Stimulated activated CD4-positive, alpha-beta T cell treated with anti-CD3 and anti-CD28 coated beads, TNF-alpha, amount 100 ng/mL, for 1 hour (primary cell): ENCODE measurements around the gene PNKD.

Experiments
- DNase-seq, 3 donors: peaks; one replicate each; pipeline ENCODE4 v3.0.0-alpha.2; 2020; ENCODE audit warnings: low read depth in 3 of 3, low spot score in 1 of 3

PNKD gene

DNA sequence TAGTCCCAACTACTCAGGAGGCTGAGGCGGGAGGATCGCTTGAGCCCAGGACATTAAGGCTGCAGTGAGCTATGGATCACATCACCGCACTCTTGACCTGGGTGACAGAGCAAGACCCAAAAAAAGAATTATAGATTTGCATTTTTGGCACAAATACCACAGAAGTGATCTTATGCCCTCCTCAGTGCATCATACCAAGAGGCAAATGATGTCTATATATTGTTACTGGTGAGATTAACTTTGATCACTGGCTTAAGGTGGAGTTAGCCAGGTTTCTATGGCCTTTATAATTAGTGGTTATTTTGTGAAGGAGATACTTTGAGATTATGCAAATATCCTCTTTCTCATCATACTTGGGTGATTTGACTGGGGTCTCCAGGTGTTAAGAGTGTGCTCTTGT is 64.2 kb downstream of the PNKD start:
- DNase-seq: no peak

DNA sequence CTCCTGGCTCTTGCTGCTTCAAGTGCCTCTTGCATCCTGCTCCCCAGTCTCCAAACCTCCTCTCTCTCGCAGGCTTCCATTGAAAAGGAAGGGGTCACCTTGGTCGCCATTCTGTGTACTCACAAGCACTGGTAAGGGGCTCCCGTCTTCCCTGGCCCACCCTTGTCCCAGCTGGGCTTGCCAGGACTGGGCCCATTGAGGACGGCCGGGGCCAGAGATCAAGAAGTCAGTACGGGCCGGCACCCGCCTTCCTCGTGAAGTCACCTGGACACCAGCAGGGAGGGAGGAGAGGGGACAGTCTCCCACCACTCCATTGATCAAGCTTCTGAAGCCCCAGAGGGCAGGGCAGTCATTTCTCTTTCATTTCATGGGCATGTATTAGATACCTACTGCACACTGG is 70.3 kb downstream of the PNKD start:
- no peak for DNase-seq

DNA sequence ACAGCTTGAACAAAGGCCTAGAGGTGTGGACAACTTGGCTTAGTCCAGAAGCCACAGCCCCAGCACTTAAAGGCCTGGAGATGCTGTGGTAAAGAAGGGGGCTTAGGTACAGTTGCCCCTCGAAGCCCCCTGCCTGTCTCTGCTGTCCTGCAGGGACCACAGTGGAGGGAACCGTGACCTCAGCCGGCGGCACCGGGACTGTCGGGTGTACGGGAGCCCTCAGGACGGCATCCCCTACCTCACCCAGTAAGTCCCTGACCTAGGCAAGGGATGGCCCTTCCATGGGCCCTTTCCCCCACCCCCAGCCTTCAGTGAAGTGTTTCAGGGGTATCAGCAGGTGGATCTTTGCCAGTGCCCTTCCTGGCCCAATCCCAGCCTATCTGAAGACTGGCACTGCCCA is 71.1 kb downstream of the PNKD start:
- no peak for DNase-seq

DNA sequence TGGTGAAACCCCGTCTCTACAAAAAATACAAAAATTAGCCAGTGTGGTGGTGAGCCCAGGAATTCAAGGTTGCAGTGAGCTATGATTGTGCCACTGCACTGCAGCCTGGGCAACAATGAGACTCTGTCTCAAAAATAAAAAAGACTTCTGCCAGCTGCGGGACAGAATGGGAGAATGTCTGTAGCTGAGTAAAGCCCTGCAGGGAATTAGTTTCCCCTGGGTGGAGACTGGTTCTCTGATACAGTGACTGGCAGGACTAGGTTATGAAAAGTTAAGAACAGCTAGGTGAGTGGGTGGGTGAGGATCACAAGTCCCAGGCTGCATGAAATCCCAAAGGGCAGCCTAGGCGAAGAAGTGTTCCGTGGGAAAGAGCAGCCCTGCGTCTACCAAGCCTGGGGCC is 72.5 kb downstream of the PNKD start:
- no peak for DNase-seq

DNA sequence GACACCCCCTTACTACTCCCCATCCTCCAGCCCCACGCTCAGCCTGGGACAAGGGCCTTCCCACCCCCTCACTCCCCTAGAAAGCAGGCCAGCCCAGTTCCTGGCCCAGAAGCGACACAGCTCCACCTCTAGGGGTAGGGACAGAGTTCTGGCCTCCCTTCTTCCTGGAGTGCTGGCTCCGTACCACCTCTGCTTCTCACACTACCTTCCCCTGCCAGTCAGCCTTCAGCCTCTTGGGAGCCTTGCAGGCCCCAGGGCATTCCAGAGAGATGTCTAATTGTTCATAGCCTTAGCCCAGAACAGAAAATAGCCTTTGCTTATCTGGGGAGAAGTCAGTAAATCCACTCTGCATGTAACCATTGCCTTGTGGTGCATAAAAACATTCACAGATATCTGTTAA is 73.3 kb downstream of the PNKD start:
- no peak for DNase-seq

DNA sequence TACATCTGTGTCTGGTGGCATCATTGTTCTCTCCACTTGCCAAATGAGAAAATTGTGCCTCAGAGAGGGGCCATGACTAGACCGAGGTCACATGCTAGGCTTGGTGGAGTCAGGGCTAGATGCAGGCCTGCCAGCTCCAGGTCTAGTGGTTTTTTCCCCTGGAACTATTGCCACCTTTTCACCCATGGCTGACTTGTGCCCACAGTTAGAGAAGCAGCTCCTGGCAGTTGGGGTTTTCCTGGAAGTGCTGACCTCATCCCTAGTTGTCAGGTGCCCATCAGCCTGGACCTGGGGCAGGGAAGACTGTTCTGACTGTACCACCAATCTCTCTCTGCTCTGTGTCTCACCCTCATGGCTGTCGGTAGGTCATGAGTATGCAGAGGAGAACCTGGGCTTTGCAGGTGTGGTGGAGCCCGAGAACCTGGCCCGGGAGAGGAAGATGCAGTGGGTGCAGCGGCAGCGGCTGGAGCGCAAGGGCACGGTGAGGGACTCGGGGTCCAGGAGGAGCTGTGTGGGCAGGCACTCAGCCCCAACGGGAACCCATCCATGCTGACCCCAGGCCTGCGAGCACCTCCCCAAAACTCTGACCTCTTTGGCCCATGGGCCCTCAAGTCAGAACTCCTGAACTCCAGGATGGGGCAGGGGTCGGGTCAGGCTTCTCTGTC is 73.9 kb downstream of the PNKD start:
- DNase-seq: no peak

DNA sequence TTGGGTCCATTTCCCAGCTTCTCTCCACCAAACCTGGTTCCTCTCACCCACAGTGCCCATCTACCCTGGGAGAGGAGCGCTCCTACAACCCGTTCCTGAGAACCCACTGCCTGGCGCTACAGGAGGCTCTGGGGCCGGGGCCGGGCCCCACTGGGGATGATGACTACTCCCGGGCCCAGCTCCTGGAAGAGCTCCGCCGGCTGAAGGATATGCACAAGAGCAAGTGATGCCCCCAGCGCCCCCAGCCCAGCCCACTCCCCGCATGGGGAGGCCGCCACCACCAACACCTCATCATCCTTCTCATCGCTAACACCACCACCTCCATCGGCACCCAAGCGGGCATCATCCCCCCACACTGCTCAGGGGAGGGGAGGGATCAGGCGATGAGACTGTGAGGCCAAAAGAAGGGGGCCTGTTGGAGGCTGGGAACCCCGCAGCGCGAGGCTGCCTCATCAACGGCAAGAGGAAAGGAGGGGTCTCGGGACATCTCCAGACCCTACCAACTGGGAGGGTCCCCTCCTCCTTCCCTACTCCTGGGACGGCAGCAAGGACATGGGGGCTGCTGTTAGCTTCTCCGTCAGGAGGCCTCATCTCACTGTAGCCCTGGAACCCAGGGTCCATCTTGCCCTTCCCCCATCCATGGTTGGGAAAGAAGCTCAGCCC is 74.6 kb downstream of the PNKD start:
- DNase-seq: no peak

DNA sequence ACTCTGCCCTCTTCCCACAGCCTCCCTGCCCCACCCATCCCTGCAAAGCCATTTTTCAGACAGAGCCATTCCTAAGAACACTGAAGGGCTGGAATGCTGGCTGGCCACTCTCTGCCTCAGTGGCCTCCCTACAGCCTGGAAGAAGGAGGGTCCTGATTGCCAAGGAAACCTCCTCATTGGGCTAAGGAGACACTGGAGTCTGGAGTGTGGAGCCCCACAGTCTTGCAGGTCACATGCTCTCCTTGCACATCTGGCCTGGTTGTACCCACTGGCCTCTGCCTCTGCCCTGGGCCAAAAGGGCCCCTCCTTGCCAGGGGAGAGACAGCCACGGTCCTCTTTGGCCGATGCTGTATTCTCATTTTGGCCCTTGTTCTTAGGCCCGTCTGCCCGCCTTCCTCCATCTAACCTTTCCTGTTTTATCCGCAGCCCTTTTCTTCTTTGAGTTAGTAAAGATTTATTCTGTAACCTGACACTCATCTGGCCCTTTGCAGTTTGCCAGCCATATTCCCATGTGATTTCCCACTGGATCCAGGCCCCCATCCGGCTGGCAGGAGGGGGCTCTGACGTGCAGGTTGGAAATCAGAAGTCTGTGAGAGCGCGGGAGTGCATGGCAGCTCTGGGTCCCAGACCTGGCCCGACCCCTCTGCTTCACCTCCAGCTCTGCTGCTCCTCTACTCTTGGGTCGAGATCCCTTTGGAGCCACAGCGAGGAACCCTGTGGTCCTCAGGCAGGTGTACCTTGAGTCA is 75.3 kb downstream of the PNKD start:
- no peak for DNase-seq

DNA sequence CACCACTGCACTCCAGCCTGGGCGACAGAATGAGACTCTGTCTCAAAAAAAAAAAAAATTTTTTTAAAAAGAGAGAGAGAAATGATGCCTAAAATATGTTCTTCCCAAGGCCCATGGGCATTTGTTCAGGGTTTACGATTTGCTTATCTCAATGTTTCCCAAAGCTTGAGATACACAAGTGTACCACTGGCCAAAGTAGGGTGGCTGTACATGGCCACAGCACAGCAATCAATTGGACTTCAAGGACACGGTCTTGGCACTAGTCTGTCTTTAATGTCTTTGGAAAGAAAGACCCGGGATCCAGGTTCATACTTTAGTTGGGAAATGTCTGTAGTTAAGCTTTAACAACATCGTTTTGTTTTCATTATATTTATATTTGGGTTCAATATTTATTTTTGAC is 76.9 kb downstream of the PNKD start:
- DNase-seq: no peak

DNA sequence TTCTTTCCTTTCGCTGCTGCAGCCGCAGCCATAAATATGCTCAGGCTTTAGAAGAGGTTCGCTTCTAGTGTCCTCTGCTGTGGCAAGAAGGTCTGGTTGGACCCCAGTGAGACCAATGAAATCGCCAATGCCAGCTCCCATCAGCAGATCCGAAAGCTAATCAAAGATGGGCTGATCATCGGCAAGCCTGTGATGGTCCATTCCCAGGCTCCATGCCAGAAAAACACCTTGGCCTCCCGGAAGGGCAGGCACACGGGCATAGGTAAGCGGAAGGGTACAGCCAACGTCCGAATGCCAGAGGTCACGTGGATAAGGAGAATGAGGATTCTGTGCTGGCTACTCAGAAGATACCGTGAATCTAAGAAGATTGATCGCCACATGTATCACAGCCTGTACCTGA is 83.7 kb downstream of the PNKD start:
- no peak for DNase-seq

DNA sequence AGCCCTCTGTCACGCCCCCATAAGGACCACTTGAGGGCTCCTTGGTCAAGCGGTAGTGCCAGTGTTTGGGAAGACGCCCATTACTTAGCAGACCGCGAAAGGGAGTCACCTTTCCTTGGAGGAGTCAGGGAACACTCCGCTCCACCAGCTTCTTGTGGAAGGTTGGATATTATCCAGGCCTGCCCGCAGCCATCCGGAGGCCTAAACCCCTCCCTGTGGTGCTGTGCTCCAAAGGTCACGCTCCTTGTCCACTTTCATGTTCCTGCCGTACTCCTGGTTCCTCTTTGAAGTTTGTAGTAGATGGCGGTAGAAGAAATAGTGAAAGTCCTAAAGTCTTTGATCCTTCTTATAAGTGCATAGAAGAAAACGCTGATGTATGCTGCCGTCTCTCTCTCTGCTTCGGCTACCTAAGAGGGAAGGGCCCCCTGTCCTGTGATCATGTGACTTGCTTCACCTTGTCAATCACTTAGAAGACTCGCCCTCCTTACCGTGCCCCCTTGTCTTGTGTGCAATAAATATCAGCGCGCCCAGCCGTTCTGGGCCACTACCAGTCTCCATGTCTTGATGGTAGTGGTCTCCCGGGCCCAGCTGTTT is 84.6 kb downstream of the PNKD start:
- no peak for DNase-seq

DNA sequence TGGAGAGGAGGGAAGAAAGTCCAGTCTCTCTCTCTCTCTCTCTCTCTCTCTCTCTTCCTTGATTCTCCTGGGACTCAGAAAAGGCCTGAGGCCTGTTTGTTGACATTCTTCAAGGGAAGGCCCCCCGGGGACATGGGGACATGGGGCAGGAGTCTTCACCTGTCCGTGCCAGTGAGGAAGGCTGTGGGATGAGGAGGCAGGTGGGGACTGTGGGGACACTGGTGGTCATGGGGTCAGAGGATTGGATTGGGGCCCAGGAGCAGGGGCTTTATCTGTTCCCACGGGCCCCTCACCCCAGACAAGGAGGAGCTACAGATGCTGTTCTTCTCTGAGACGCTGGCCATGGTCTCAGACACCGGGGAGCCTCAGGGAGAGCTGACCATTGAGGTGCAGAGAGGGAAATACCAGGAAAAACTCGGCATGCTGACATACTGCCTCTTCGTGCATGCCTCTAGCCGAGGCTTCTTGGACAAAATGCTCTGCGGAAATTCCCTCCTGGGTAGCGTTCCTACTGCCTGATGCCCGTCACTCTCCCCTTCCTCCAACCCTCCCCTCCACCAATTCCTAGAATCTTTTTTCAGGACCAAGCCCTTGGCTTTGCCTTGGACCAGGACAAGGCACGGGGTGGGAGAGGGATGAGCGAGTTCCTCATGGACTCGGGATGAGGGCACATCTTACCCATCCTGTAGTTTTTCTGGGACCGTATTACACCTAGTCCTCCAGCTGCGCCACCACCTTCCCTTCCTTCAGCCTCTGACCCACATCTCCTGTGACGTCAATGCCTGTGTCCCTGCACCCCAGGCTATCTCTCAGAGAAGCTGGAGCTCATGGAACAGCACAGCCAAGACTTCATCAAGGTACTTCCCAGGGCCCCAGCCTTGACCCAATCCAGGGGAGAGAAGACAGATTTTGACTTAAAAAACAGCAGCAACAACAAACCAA is 87.2 kb downstream of the PNKD start:
- no peak for DNase-seq

DNA sequence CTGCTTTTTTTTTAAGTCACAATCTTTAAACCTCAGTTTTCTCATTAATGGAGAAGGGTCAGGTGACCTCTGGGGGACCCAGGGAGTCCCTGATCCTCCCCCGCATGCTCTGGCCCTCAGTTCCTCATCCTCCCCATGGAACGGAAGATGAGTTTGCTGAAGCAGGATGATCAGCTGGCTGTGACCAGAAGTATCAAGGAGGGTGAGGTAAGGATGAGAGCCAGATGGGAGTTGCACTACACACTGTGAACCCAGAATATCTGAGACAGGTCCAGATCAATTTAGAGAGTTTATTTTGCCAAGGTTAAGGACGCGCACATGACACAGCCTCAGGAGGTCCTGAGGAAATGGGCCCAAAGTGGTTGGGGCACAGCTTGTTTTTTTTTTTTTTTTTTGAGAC is 90.1 kb downstream of the PNKD start:
- no peak for DNase-seq

DNA sequence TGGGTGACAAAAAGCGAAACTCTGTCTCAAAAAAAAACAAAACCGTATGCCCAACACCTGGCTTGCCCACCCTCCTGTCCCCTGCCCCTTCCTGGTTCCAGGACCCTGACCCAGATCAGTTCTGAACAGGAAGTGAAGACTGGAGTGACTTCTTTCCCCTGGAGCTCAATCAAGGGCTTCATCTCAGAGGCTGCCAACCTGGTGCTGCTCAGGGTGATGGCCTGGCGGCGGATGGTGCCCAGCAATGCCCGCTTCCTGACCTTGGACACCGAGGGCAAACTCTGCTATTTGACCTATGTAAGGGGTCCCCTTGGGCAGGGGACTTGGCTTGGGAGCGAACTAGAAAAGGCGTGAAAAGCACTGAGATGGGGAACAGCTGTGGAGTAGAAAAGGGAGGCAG is 92.3 kb downstream of the PNKD start:
- DNase-seq: no peak

DNA sequence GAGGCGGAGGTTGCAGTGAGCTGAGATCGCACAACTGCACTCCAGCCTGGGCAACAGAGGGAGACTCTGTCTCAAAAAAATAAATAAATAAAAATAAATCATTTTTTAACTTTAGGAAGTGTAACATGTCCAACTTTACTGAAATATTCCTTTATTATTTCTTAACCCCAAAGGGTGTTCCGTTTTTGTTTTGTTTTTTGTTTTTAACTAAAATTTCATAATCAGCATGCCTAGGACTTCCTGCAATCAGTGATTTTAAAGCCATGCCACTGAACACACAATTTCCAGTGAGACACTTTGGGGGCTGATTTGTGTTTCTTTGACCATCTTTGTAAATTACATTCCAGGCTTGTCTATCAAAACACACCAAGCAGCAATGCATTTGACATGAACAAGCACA is 93.4 kb downstream of the PNKD start:
- no peak for DNase-seq

DNA sequence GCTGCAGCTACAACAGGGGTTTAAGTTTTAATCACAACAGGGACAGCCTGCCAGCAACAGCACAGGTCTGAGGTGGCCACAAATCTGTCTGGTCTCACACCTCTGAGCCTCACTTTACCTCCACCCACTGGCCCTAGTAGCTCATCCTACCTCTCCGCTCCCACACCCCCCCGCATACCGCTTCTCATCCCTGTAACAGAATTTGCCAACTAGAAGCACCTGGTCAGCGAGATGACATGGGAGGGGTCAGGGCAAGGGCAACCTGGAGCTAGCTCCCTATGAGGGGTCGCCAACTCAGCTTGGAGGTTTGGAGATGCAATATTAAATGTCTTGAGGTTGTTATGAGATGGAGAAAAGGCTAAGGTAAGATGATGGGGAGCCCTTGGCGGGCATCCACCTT is 93.9 kb downstream of the PNKD start:
- no peak for DNase-seq

DNA sequence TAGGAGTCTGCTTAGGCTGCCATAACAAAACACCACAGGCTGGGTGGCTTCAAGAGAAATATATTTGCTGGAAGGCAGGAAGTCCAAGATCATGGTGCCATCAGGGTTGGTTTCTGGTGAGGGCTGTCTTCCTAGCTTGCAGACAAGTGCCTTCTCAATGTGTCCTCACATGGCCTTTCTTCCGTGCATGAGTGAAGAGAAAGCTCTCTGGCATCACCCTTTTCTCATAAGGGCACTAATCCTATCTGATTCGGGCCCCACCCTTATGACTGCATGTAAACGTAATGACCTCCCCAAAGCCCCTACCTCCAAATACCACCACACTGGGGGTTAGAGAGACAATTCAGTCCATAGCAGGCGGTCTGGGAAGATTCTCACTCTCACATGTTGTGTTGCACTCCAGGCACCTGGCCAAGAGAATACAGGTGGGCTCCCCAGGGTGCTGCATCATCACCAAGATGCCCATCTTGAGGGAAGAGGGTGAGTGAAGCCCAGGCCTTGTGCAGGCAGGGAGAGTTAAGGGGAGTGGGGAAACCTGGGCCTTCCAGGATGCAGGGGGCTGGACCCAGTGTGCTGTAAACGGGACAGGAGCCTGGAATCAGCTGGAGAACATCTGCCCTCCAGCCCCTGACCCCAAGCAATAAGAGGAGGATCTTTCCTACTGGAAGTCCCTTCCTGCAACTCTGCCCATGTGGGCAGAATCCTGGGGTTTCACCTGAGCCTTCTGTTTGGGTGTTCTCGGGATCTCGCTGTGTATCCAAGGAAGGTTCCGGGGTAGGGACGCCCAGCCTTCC is 96.5 kb downstream of the PNKD start:
- no peak for DNase-seq

DNA sequence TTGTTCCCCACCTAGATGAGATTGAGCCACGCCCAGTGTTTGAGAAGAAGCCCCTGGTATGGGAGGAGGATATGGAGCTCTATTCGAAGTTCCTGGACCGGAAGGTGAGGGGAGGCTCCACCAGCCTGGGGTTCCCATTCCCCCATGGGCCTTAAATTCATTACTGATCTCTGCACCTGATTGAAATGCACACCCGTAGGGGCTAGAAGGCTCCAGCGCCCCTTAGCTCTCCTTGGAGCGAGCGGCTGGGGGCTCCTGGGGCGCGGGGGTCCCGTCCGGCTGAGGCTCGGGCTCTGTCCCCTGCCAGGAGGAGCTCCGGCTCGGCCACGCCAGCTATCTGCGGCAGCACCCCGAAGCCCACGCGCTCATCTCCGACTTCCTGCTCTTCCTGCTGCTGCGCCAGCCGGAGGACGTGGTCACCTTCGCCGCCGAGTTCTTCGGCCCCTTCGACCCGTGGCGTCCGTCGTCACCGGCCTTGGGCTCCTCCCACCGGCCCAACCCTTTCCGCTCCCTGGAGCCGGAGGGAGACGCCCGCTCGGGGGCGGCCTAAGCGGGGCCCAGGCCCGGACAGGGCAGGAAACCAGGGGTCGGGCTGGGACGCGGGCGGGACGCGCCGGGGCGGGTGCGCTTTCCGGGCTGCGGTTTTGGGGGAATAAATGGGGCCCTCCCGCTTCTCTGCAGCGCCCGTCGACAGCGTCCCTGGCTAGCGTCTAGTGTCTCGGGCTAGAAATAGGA is 97.3 kb downstream of the PNKD start:
- DNase-seq: peak; percentile 33 to 57 (median 44)

DNA sequence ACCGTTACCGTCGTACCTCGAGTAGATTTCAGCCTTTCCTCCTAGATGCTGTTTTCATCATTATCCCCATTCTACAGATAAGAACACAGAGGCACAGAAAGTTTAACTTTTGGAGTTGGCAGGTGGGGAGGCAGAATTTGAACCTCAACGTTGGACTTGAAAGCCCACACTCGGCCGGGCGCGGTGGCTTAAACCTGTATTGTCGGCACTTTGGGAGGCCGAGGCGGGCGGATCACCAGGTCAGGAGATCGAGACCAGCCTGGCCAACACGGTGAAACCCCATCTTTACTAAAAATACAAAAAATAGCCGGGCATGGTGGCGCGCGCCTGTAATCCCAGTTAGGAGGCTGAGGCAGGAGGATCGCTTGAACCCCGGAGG is 97.8 kb downstream of the PNKD start:
- DNase-seq: no peak
